Occipital lobe (tissue), 2 donors: ENCODE measurements around the gene NDUFB10. TPM values are rescaled to one million over a fixed set of nuclear protein-coding genes. Genes with fewer than 3 reads are reported as not detected.
A peak's percentile ranks its signal among the peaks of the same experiment; 100 is the strongest.

ENCODE experiments used
- DNase-seq: peaks from one replicate; lab custom pipeline; 2025; lab: John Stamatoyannopoulos, UW
- total RNA-seq: library from RNA; depleted of rRNA; stranded (reverse); fragments of >200 nt; gene quantifications from one replicate; pipeline ENCODE4 v1.2.3, GENCODE V29; 2014

The NDUFB10 gene
- total RNA-seq, 1 donor from 2014 or later: 63.9 TPM

DNA sequence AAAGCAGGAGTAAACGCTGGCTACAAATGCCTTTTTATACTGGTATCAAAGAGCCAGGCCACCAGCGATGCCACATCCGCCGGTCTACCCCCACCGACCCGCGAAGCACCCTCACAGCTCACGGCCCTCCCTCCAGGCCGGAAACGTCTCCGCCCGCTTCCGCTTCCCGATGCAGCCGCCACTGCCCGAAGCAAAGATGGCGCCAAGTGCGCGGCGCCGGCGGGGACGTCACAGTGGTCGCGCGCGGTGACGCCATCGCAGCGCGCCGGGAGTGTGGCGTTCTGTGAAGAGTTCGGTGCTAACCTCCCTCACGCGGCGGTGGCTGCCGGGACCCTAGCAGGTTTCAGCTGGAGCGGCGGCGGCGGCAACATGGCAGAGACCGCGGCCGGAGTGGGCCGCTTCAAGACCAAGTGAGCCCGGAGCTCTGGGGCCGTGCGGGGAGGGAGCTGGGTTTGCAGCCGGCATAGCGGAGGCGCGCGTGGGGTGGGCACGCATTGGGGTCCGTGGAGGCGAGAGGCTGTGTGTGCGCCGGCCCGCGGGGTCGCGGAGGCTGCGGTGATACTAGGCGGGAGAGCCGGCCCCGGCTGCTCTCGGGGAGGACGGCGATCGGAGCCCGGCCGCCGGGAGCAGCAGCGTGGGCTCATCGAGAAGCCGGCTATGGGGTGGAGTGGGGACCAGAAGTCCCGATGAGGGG is 12.6 kb downstream of the NDUFB10 start, which contains the start of gene TBL3:
TSS of gene TBL3 (plus strand) at position 258 of the 694 bp plus-strand sequence. CDS start at position 370, 112 bp downstream.
- DNase-seq: peak; percentile 88

DNA sequence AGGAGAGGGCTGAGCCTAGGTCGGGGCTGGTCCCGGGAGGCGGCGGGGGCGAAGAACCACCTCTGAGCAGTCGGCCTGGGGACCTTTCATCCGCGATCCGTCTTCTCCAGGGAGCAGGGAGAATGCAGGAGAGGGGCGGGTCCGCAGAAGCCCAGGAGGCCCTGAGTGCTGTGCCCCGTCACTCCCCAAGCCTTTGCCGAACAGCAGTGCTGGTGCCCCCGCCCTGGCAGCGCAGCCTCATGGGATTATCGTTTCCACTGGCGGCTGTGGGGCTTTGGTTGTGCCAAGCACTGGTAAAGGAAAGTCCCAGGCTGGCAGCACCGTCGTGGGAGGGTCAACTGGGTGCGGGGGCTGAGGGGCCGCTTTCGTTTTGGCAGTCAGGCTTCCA is 13.1 kb downstream of the NDUFB10 start:
- no peak for DNase-seq

DNA sequence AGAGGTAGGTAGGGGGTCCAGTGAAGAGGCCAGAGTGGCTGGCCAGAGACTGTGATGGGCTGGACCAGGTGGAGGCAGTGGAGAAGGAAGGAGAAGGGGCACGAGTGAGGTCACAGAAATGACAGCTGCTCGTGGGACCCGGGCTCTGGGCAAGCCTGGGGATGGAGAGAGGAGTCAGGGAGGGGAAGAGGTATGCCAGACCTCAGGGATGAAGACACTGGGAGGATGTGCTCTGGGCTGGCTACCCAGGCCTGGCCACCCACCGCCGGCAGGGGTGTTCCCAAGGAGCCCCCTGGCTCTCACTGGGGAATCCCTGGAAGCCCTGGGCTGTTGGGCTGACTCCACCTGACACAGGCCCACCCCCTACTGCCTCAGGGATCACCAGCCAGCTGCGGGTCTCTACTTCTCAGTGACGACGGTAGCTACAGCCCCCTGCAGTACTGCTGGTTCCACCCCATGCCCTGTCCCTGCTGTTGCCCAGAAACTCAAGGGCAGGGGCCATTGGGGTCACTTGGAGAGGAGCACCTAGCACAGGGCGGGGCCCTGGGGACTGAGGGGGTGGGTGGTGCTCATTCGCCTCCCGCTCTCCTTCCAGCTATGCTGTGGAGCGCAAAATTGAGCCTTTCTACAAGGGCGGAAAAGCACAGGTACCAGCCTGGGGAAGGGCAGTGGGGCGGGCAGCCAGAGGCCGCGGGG is 14.3 kb downstream of the NDUFB10 start:
- DNase-seq: no peak

DNA sequence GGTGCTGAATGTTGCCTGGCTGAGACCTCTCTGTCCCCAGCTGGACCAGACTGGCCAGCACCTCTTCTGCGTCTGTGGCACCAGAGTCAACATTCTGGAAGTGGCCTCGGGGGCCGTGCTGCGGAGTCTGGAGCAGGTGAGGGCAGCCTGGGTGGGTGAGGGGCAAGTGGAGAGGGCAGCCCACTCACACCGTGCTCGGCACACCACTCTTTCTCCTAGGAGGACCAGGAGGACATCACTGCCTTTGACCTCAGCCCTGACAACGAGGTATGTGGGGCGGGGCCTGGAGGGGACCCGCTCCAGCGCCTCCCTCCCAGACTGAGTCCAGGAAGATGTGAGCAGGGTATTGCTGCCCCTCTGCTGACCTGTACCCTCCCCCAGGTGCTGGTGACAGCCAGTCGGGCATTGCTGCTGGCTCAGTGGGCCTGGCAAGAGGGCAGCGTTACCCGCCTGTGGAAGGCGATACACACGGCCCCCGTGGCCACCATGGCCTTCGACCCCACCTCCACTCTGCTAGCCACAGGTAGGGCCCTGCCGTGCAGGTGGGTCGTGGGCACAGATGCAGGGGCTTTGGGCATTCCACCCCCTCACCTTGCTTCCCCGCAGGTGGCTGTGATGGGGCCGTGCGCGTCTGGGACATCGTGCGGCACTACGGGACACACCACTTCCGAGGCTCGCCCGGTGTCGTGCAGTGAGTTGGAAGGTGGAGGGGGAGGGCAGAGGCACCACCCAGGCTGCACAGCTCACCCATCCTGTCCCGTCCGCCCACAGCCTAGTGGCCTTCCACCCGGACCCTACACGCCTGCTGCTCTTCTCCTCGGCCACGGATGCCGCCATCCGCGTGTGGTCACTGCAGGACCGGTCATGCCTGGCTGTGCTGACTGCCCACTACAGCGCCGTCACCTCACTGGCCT is 15.1 kb downstream of the NDUFB10 start:
- DNase-seq: no peak

DNA sequence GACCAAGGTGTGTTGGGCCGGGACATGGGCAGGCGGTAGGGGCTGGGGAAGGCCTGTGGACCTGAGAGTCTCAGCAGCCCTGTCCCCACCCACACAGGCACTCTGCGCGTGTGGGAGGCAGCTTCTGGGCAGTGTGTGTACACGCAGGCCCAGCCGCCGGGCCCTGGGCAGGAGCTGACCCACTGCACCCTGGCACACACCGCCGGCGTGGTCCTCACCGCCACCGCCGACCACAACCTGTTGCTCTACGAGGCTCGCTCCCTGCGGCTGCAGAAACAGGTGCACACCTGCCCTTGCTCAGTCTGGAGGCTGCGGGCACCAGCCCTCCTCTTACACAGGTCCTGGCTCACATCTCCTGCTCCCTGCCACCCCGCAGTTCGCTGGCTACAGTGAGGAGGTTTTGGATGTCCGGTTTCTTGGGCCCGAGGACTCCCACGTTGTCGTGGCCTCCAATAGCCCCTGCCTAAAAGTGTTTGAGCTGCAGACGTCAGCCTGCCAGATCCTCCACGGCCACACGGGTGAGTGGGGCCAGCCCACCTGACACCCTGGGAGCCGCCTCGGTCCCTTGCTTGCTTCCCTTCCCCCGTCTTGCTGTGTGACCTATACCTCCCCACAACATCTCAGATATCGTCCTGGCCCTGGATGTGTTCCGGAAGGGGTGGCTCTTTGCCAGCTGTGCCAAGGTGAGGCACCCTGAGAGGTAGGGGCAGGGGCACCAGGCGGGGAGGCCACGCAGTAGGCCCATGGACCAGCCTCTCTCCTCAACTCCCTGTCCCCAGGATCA is 16.3 kb downstream of the NDUFB10 start:
- no peak for DNase-seq

DNA sequence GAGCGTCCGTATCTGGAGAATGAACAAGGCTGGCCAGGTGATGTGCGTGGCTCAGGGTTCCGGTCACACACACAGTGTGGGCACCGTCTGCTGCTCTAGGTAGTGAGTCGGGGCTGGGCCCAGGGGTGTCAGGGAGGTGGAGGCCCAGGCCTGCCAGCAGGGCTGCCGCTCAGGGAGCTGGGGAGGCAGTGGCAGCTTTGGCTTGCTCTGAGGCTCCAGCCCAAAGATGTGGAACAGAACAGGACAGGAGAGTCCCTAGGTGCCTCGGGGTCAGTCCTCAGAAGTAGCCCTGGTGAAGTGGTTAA is 16.8 kb downstream of the NDUFB10 start:
- no peak for DNase-seq

DNA sequence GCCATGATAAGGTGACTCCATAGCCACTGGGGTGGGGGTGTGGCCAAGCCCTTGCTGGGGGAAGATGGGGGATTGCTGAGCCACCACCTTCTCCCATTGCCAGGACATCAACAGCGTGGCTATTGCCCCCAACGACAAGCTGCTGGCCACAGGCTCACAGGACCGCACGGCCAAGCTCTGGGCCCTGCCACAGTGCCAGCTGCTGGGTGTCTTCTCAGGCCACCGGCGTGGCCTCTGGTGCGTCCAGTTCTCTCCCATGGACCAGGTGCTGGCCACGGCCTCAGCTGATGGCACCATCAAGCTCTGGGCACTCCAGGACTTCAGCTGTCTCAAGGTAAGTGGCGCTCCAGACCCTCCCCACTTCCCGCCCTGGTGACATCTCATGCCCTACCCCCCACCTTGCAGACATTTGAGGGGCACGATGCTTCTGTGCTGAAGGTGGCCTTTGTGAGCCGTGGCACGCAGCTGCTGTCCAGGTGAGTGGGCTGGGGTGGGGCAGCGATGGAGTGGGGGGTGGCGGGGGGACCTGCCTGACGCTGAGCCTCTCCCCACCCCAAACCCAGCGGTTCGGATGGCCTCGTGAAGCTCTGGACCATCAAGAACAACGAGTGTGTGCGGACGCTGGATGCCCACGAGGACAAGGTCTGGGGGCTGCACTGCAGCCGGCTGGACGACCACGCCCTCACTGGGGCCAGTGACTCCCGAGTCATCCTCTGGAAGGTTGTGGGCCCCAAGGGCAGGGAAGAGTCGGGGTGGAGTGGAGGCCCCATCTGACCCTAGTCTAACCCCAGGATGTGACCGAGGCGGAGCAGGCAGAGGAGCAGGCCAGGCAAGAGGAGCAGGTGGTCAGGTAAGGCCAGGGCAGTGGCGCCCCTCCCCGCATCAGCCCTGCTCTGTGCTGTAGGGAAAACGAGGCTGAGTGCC is 17.9 kb downstream of the NDUFB10 start:
- DNase-seq: no peak

DNA sequence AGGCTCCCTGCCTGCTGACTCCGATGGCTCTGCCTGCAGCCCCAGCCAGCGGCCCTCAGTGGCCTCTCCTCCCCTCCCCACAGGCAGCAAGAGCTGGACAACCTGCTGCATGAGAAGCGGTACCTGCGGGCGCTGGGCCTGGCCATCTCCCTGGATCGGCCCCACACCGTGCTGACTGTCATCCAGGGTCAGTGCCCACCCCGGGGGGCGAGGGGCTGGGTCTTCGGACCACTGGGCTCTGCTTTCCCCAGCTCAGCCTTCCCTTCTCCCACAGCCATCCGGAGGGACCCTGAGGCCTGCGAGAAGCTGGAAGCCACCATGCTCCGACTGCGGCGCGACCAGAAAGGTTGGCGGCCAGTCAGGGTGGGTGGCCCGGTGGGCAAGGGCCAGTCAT is 18.5 kb downstream of the NDUFB10 start:
- no peak for DNase-seq

DNA sequence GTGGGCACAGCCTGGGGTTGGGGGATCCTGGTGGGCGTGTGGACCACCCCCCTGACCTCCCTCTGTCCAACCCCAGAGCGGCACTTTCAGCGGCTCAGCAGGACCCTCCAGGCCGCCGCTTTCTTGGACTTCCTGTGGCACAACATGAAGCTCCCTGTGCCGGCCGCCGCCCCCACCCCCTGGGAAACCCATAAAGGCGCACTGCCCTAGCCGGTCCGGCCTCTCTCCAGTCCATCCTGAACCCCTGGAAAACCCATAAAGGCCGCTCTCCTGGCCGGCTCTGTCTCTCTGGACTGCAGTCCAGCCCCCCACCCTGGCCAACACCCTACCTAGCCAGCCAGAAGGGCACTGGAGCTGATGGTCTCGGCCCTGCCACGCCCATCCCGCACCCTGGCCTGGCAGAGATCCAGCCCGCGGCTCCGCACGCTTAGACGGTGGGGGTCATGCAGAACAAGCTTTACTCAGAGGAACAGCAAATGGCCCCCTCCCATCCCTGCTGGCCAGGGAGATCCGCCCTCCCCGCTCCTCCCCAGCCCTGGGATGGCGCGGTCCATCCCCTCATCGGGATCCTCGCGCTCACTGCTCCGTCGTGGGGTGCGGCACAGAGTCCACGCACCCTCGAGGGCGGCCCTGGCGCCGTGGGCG is 19.3 kb downstream of the NDUFB10 start:
- DNase-seq: no peak

DNA sequence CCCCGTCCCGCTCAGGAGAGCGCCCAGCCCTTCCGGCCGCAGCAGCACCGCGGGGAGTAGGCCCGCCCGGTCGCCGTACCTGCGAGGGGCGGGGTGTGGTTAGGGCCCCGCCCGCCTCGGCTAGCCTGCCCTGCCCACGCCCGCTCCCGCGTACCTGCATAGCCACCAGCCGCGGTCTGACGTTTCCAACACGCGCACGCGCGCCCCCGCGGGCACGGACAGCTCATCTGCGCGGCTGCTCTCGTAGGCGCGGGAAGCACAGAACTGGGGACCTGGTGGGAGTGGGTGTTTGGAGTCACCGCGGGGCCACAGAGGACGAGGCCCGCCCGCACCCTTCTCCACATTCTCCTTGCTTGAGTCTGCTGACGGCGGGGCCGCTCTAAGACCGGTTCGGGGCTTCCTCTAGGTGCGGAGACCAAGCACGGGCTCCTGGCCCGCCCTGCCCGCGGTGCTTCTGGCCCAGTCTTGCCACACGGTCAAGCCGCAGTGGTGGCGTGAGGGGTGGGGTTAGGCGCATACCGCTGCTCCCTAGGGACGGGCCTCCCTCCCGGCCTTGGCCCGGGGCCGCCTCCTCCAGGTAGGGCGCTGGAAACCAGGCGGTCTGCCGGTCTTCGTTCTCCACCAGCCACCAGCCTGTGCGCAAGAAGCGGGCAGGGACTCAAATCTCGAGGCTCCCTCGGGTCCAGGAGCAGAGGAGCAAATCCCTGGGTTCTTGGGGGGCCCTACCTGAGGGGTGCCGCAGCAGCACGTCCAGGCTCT is 20.1 kb downstream of the NDUFB10 start:
- no peak for DNase-seq

DNA sequence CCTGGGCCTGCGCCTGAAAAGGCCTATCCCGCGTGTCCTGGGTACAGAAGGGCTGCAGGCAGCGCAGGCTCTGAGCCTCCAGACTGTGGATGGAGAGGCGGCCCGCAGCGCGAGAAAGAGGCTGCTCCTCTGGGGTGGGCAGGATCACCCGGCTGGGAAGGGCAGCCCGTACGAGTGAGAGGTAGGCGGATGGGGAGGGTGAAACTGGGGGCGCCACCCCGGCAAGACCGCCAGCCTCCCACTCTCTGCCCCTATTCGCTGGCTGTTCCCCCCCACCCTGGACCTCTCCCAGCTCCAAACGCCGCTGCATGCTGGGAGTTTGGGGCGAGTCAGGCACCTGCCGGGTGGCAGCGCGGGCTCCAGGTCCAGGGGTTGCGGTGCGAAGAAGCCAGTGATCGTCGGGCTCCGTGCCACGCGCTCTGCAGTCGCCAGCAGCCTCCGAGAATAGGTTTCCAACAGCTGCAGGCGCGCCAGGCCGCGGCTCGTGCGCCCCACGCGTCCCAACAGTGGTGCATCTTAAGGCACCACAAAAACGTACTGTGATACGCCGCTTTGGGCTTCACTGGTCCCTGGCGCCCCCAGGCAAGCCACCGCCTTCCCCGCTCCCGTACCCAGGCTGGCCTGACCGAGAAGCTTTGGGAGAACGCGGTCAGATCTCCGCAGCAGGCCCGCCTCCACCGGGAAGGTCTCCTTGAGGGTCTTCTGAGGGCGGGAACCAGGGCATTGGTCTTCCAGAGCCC is 20.9 kb downstream of the NDUFB10 start:
- DNase-seq: no peak

DNA sequence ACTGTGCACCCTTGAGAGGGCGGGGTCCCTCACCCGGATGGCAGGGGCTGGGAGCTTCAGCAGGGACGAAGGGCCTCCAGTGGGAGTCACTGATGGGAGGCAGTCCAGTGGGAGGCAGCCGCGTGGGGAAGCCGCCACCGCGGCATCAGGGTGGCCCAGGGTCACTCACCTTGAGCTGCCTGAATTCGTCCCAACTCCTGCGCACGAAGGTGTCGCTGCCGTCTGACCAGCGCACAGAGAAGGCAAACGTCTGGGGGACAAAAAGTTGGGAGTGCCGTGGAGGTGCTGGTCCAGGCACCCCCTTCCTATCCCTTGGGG is 21.4 kb downstream of the NDUFB10 start:
- DNase-seq: no peak

DNA sequence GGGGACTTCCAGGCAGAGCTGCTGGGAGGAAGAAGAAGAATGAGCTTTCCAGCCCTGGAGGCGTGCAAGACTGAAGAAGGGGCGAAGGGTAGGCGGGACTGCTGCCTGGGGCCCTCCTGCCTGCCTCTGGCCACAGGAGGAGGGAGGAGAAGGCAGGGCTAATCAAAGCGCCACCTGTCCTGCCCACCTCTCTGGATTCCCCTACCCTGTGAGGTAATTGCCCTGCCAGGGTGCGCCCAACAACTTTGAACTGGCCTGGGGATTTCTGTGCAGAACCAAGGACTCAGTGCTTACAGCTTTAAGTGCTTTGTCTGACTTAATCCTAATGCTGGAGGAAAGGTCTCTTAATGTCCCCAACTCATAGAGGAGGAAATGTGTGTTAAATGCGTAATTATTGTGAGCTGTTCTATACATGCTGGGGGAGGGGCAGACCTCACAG is 22.1 kb downstream of the NDUFB10 start, which contains the start of gene NOXO1:
TSS of gene NOXO1 (minus strand) at position 72 of the 439 bp plus-strand sequence. CDS start 290 bp downstream, outside the sequence.
- no peak for DNase-seq

DNA sequence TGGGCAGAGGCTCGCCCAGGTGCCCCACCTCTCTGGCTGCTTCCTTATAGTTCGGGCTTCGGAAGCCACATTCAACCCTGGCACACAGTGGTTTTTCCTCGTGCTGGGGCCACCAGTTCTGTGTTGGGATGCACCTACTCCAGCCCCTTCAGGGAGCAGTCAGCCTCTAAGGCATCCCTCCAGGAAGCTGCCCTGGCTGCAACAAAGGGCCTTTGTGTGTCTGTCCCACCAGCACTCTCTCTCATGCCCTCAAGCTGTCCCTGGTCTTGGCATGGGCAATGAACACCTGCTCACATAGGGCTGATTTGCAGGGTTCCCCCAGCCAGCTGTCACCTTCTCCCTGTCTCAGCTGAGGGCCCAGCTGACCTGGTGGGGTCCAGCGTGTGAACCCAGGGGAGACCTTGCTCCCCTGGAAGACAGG is 22.7 kb downstream of the NDUFB10 start:
- no peak for DNase-seq

DNA sequence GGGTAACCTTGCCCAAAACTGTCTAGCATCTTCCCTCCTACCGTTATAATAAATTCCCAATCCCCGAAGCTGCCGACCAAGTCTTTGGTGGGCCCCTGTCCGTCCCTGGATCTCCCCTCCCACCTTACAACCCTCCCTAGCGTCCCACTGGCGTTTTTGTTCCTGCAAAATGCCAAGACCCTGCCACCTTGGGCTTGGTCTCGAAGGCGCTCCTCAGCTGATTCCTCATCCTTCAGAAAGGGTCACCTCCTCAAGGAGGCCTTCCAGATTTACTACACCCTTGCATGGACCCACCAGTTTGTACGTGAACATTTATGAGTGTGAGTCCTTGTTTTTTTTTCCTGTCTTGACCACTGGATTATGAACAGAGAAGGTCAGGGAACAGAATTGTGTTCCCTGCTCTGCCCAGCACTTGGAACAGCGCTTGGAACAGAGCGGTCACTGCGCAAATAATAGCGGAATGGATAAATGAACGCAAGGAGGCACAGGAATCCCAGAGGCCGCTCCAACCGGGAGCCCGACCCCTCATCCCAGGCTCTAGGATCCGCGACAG is 23.7 kb downstream of the NDUFB10 start:
- DNase-seq: no peak

DNA sequence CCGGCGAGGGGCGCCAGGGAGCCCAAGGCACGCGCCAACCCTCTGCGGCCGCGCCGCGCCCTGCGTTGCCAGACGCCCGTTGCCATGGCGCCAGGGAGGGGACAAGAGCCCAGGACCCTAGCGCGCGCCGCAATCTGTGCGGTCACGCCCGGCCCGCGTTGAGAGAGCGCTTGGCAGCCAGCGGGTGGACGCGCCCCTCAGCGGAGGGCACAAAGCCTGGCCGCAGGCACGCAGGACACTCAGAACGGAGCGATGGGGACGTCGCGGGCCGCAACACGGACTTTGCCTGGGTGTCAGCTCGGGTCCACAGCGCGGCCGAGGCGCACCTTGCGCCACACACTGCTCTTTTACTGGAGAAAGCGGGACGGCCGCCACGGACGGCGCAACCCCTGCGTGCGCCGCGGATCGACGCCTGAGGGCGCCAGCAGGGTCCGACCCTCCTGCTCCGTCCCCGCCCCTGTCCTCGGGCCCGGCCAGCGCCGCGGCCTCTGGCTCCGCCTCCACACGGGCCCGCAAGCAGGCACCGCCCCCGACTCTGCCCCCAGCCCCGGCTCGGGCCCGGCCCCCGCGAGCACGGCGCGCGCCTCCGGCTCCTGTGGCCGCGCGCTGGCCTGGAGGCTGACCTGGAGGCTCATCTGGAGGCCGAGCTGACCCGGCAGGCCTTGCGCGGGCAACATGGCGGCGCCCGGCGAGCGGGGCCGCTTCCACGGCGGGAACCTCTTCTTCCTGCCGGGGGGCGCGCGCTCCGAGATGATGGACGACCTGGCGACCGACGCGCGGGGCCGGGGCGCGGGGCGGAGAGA is 24.4 kb downstream of the NDUFB10 start, which contains the start of gene GFER:
TSS of gene GFER (plus strand) at position 650 of the 803 bp plus-strand sequence. CDS start at position 676, 26 bp downstream.
- peak; percentile 86 for DNase-seq
